ENCODE measurements around the gene CYTH3. TPM values are rescaled to one million over a fixed set of nuclear protein-coding genes. Genes with fewer than 3 reads are reported as not detected.

Gene CYTH3
- polyA plus RNA-seq, 1 donor (not counting 4 experiments of a cell fraction or from before 2014, with no cell fraction given): 28.4 TPM

- H3K27ac ChIP-seq (ENCODE audit: control insufficient read depth, insufficient read depth, low read length): no peak overlapping the region
- no peaks in the 10 kb centered on the region for H3K79me2 ChIP-seq (ENCODE audit: control insufficient read depth, insufficient read depth, low read length)
- H3K36me3 ChIP-seq (ENCODE audit: control insufficient read depth in 2 of 2, extremely low read depth in 1 of 2, insufficient read depth in 2 of 2, low read length in 2 of 2): peaks cover 31 to 48% of the 10 kb centered on the region in 2 experiments
- TF ChIP-seq EZH2 (IDR thresholded peaks at IDR 0.05; ENCODE audit: low read length): no peak
- TF ChIP-seq, protein P1, sequence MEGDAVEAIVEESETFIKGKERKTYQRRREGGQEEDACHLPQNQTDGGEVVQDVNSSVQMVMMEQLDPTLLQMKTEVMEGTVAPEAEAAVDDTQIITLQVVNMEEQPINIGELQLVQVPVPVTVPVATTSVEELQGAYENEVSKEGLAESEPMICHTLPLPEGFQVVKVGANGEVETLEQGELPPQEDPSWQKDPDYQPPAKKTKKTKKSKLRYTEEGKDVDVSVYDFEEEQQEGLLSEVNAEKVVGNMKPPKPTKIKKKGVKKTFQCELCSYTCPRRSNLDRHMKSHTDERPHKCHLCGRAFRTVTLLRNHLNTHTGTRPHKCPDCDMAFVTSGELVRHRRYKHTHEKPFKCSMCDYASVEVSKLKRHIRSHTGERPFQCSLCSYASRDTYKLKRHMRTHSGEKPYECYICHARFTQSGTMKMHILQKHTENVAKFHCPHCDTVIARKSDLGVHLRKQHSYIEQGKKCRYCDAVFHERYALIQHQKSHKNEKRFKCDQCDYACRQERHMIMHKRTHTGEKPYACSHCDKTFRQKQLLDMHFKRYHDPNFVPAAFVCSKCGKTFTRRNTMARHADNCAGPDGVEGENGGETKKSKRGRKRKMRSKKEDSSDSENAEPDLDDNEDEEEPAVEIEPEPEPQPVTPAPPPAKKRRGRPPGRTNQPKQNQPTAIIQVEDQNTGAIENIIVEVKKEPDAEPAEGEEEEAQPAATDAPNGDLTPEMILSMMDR (optimal IDR thresholded peaks at IDR 0.05 in 1 of 3, IDR thresholded peaks at IDR 0.05 in 1 of 3, conservative IDR thresholded peaks at IDR 0.05 in 1 of 3; ENCODE audit: extremely low read depth in 1 of 3, insufficient read depth in 2 of 3, low read length in 3 of 3): no peak
- H3K4me3 ChIP-seq (ENCODE audit: control insufficient read depth in 2 of 3, extremely low read depth in 1 of 3, insufficient read depth in 2 of 3, low read depth in 1 of 3, low read length in 3 of 3): no peak overlapping the region
- H3K9me1 ChIP-seq (ENCODE audit: control insufficient read depth, extremely low read depth, insufficient read depth, low read length): no peaks in the 10 kb centered on the region
- no peaks in the 10 kb centered on the region for H3K9me3 ChIP-seq (ENCODE audit: control insufficient read depth, low read depth, low read length)
- dilution Hi-C loops (cut with MboI; ENCODE audit: extremely low pct_ligation_motif_present, low sequenced_read_pairs): loop anchor here (10.0 kb wide), 1 partner anchor 167 kb away; no protein-coding TSS in a partner anchor
- DNase-seq (ENCODE audit: low read depth, low spot score) (no peak), FAIRE-seq (no peak)
- H4K20me1 ChIP-seq (ENCODE audit: control insufficient read depth, extremely low read depth, insufficient read depth, low read length): no peaks in the 10 kb centered on the region
- H2AFZ ChIP-seq (ENCODE audit: control insufficient read depth, low read length): no peak overlapping the region
- no peaks in the 10 kb centered on the region for H3K4me1 ChIP-seq (ENCODE audit: control insufficient read depth, extremely low read depth, insufficient read depth, low read length)
- H3K27me3 ChIP-seq (ENCODE audit: control insufficient read depth, extremely low read depth, insufficient read depth, low read length): no peaks in the 10 kb centered on the region
- H3K9ac ChIP-seq (ENCODE audit: control insufficient read depth, extremely low read depth, insufficient read depth, low read length): no peak overlapping the region
- H3K4me2 ChIP-seq (ENCODE audit: control insufficient read depth, extremely low read depth, insufficient read depth, low read depth, low read length): no peak overlapping the region
Observed at GRCh38 chr7:6147627-6148026, 124.8 kb downstream of the CYTH3 start.

- Histone ChIP-seq H3K36me3 (ENCODE audit: control insufficient read depth in 2 of 2, extremely low read depth in 1 of 2, insufficient read depth in 2 of 2, low read length in 2 of 2) (peaks cover 31 to 38% of the 10 kb centered on the region in 2 experiments), H3K9ac (ENCODE audit: control insufficient read depth, extremely low read depth, insufficient read depth, low read length) (no peak overlapping the region), H3K27me3 (ENCODE audit: control insufficient read depth, extremely low read depth, insufficient read depth, low read length) (no peaks in the 10 kb centered on the region), H3K9me3 (ENCODE audit: control insufficient read depth, low read depth, low read length) (no peaks in the 10 kb centered on the region), H3K27ac (ENCODE audit: control insufficient read depth, insufficient read depth, low read length) (no peak overlapping the region), H3K4me1 (ENCODE audit: control insufficient read depth, extremely low read depth, insufficient read depth, low read length) (no peaks in the 10 kb centered on the region), H3K79me2 (ENCODE audit: control insufficient read depth, insufficient read depth, low read length) (no peaks in the 10 kb centered on the region), H2AFZ (ENCODE audit: control insufficient read depth, low read length) (no peak overlapping the region), H4K20me1 (ENCODE audit: control insufficient read depth, extremely low read depth, insufficient read depth, low read length) (no peaks in the 10 kb centered on the region), H3K4me3 (ENCODE audit: control insufficient read depth in 2 of 3, extremely low read depth in 1 of 3, insufficient read depth in 2 of 3, low read depth in 1 of 3, low read length in 3 of 3) (no peak overlapping the region), H3K9me1 (ENCODE audit: control insufficient read depth, extremely low read depth, insufficient read depth, low read length) (no peaks in the 10 kb centered on the region), H3K4me2 (ENCODE audit: control insufficient read depth, extremely low read depth, insufficient read depth, low read depth, low read length) (no peak overlapping the region)
- no peak for DNase-seq (ENCODE audit: low read depth, low spot score)
- dilution Hi-C loops (cut with MboI; ENCODE audit: extremely low pct_ligation_motif_present, low sequenced_read_pairs): loop anchor here (10.0 kb wide), 1 partner anchor 168 kb away; no protein-coding TSS in a partner anchor
- TF ChIP-seq, protein P1 (optimal IDR thresholded peaks at IDR 0.05 in 1 of 3, IDR thresholded peaks at IDR 0.05 in 1 of 3, conservative IDR thresholded peaks at IDR 0.05 in 1 of 3; ENCODE audit: extremely low read depth in 1 of 3, insufficient read depth in 2 of 3, low read length in 3 of 3): no peak
- no peak for TF ChIP-seq EZH2 (IDR thresholded peaks at IDR 0.05; ENCODE audit: low read length)
- no peak for FAIRE-seq
Observed at GRCh38 chr7:6146666-6147065, 125.8 kb downstream of the CYTH3 start.
